HCT116 (cell line): Measurements from ENCODE around the gene THSD8.
A peak's percentile ranks its signal among the peaks of the same experiment; 100 is the strongest.

Experiments
- ATF3 ChIP-seq: IDR thresholded peaks from 2 replicates; pipeline ENCODE4 v1.6.1; 2012
- CTCF ChIP-seq, 3 experiments: fragments of 200-600 bp in 1 of 3; sonication (generic) in 1 of 3; IDR thresholded peaks in 2 of 3; conservative IDR thresholded peaks in 1 of 3; 2 replicates each; pipeline ENCODE4 v1.5.1; 2012 to 2017; ENCODE audit warnings: low read depth in 2 of 3, low read length in 2 of 3, antibody characterized with exemption in 1 of 3, borderline replicate concordance in 1 of 3, control low read depth in 1 of 3, mild to moderate bottlenecking in 1 of 3, mixed read lengths in 1 of 3, mixed run types in 1 of 3, moderate library complexity in 1 of 3; ENCODE audit not compliant: insufficient read depth in 1 of 3
- EZH2 ChIP-seq: fragments of 200-600 bp; sonication (generic); IDR thresholded peaks from 2 replicates; pipeline ENCODE4 v1.6.1; 2017; ENCODE audit warnings: antibody characterized with exemption, mixed run types
- POLR2AphosphoS5 ChIP-seq: IDR thresholded peaks from 2 replicates; pipeline ENCODE4 v1.6.1; 2011; ENCODE audit warnings: mild to moderate bottlenecking, low read depth, low read length, moderate library complexity
- ZFX ChIP-seq: fragments of 450-650 bp; IDR thresholded peaks from 2 replicates; pipeline ENCODE4 v1.6.1; 2017
- TF ChIP-seq, protein P1 (sequence below): IDR thresholded peaks from 2 replicates; pipeline ENCODE4 v1.6.1; 2012

DNA sequence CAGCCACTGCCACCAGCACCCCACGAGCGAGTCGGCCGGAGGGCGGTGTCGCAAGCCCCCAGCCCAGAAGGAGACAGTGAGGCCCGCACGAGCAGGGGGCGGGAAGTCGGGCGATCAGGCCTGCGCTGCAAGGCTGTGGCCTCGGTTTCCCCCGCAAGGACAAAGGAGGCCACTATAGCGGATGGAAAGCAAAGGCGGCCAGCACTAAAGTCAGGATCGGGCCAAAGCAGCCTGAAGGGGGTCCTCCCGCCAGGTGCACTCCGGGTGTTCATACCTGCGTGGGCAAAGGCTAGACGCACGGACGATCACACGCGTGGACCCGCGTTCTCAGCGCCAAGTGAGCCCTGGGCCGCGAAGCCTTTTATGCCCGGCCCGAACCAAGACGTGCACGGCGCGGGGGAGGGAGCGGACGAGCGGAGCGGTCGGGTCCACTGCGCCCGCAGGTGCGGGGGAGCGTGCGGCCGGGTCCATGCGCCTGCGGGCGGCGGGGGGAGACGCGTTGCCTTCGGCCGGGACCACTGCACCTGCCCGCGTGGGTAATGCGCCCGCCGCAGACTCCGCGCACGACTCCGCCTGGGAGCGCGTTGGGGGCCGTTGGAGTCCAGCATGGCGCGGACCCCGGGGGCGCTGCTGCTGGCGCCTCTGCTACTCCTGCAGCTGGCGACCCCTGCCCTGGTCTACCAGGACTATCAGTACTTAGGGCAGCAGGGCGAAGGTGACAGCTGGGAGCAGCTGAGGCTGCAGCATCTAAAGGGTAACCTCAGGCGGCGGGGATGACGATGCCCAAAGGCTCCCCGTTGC, at the start of gene THSD8, which contains the start of gene PRDX2:
- no peak for TF ChIP-seq ATF3
- no peak for TF ChIP-seq CTCF (IDR thresholded peaks at IDR 0.05 in 2 of 3, conservative IDR thresholded peaks at IDR 0.05 in 1 of 3; ENCODE audit: borderline replicate concordance in 1 of 3, insufficient read depth in 1 of 3, low read depth in 2 of 3, low read length in 2 of 3)
- TF ChIP-seq ZFX = peak; percentile 96
- TF ChIP-seq, protein P1, sequence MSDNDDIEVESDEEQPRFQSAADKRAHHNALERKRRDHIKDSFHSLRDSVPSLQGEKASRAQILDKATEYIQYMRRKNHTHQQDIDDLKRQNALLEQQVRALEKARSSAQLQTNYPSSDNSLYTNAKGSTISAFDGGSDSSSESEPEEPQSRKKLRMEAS = peak; percentile 98
- TF ChIP-seq EZH2 = no peak
- TF ChIP-seq POLR2AphosphoS5 = peak; percentile 99
